ENCODE data around the gene NUCB2.
"Not testable (repeated sequence)": the region's sequence is repeated elsewhere in the genome, so short reads cannot be mapped to it uniquely, and the experiment has no call there.

NUCB2 gene

DNA sequence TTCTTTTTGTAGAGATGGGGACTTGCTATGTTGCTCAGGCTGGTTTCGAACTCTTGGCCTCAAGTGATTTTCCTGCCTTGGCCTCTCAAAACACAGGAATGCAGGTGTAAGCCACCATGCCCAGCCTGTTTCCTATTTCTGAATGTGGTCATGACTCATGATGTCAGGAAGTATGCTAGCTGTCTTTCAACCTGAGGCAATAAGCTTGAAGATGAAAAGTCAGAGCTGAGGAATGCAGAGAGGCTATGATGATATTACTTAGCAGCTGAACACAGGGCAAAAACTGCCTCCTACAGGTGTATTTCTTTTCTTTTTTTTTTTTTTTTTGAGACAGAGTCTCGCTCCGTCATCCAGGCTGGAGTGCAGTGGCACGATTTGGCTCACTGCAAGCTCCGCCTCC lies 9.0 kb upstream of the NUCB2 start:
- in situ Hi-C loops (cut with HindIII; ENCODE audit: low sequenced_read_pairs), result no loop called here

DNA sequence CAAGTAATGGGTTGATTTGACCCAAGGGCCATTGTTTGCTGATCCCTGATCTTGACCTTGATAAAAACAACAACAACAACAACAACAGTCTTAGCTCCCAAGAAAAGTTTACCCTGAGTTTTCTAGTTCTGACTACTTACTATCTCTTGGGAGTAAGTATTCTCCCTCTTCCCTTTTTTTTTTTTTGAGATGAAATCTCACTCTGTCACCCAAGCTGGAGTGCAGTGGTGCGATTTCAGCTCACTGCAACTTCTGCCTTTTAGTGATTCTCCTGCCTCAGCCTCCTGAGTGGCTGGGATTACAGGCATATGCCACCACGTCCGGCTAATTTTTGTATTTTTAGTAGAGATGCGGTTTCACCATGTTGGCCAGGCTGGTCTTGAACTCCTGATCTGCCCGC lies 8.0 kb upstream of the NUCB2 start:
- in situ Hi-C loops (cut with HindIII; ENCODE audit: low sequenced_read_pairs), result not testable (repeated sequence)

DNA sequence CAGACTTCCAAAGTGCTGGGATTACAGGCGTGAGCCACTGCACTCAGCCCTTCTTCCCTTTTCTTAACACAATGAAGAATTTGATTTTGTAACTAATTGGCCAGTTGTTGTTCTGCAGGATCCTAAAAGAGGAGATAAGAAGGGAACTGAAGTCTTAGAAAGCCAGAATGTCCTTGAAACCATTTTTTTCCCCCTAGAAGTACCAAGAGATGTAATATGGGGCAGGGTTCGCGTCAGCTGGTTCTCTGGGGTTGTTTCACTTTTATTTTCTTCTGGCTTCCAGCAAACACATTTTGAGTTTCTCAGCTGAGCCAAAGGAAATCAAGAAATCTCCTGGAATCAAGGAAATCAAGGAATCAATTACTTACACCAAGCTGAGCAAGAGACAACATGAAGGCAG lies 7.6 kb upstream of the NUCB2 start:
- in situ Hi-C loops (cut with HindIII; ENCODE audit: low sequenced_read_pairs), result no loop called here

DNA sequence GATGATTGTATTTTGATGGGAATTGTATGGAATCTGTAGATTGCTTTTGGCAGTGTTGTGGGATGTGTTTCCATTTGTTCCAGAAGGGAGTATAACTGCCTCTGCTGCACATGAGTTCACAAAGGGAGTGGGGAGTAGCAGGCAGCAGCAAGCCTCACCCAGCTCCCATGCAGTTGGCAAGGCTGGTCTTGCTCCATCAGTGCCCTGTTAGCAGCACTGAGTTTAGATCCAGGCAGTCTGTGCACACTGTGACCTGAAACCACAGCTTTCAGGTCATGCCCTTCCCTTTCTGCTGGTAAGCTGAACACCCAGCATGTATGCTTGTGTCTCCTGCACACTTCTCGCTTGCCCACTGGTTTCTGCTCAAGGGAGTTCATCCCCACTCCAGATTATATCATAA lies 3.7 kb upstream of the NUCB2 start:
- in situ Hi-C loops (cut with HindIII; ENCODE audit: low sequenced_read_pairs), result no loop called here

DNA sequence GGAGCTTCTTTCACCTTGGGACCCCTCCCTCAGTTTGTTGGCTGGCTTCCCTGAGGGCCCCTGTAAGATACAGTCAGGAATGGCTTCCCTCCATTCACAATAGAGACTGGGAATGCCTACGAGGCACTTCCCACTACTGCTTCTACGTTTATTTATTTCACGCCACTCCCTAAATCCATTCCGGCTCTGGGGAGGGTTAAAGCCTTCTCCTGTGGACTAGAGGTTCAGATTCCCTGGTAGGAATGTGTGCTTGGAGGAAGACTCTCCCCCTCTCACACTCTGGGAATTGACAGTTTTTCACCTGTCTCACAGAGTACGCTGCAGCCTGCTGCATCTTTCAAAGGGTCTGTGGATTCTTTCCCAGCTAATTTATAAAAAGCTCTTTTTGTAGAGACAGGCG lies 3.3 kb upstream of the NUCB2 start:
- in situ Hi-C loops (cut with HindIII; ENCODE audit: low sequenced_read_pairs), result no loop called here

DNA sequence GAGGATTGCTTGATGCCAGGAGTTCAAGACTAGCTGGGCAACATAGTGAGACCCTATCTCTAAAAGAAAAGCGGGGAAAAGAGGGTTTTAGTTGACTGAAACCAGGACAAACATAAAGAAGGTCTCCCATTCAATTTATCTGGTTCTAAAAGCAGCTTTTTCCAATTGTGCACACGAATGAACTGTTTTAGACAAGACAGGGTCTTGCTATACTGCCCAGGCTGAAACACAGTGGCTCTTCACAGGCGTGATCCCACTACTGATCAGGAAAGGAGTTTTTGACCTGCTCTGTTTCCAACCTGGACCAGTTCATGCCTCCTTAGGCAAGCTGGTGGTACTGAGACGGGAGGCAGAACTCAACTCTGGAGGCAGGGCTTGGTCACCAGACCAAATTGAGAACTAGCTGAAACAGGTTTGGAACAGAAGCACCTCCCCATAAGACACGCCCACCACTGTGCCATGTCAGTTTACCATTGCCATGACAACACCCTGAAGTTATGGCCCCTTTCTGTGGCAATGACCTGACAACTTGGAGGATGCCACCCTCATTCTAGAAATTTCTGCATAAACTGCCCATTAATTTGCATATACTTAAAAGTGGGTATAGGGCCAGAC lies 2.8 kb upstream of the NUCB2 start:
- in situ Hi-C loops (cut with HindIII; ENCODE audit: low sequenced_read_pairs), result no loop called here

DNA sequence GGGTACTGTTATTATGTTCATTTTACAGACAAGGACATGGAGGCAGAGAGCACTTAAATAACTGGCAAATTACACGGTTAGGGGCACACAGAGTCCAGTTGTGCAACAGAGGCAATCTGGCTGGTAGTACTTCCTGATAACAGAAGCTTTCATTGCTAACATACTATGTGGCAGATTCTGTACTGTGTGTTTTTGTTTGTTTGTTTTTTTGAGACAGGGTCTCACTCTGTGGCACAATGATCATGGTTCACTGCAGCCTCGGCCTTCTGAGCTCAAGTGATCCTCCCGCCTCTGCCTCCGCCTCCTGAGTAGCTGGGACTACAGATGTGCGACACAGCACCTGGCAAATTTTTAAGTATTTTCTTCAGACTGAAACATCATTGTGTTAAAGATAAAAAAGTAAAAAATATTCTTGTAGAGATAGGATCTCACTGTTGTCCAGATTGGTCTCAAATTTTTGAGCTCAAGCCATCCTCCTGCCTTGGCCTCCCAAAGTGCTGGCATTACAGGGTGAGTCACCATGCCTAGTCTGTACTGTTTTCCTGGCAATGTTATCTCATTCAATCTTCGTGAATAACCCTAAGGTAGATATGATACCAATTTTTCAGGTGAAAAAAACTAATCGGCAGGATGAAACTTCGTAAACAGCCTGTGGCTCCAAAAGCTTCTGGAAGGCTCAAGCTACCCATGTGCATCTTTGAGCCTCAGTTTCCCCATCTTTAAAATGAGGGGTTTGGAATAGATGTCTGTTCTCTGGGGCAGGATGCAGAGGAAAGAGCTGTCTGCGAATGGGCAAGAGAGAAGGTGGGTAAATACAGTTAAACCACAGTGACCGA lies 921 bp upstream of the NUCB2 start:
- in situ Hi-C loops (cut with HindIII; ENCODE audit: low sequenced_read_pairs), result no loop called here

DNA sequence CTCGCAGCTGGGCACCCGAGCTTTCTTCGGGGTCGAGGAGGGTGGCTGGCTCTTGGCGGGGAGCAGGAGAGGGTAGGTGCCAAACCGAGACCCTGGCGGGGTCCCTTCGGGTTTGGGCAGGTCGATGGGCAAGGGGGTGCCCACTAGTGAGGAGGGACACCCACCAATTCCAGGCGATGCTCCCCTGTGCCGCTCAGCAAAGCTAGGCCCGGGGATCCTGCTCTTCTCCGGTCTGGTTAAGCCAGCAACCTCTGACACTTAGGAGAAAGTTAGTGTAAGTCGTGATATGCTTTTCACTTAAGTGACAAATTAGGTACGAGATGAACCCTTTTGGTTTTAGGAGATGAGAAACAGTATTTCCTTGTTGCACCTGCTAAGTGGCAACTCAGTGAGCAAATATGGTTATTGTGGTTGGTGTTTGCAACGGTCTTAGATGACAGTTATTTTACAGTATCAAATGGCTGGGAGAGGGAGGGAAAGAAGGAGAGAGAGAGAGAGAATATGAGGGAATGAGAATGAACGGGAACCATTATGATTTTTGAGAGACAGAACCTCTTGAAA lies 565 bp downstream of the NUCB2 start:
- in situ Hi-C loops (cut with HindIII; ENCODE audit: low sequenced_read_pairs), result no loop called here

DNA sequence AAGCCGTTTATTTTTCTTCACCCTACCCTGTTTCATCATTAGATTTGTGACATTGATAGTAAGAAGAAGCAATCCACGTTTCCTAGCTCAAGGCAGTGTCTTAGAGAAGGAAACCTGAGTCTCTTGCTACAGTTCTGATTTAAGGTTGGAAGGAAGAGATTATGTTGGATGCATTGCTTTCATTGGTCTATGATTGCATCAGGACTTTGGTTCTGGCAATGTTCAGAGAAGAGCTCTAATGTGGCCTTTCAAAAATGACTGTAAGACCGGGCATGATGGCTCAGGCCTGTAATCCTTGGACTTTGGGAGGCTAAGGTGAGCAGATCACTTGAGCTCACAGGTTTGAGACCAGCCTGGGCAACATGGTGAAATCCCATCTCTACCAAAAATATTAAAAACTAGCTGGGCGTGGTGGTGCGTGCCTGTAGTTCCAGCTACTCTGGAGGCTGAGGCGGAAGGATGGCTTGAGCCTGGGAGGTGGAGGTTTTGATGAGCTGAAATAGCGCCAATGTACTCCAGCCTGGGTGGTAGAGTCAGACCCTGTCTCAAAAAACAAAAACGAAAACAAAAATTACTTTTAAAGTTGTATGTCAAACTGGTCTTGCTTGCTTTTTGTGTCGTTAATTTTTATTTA lies 4.1 kb downstream of the NUCB2 start:
- in situ Hi-C loops (cut with HindIII; ENCODE audit: low sequenced_read_pairs), result no loop called here

DNA sequence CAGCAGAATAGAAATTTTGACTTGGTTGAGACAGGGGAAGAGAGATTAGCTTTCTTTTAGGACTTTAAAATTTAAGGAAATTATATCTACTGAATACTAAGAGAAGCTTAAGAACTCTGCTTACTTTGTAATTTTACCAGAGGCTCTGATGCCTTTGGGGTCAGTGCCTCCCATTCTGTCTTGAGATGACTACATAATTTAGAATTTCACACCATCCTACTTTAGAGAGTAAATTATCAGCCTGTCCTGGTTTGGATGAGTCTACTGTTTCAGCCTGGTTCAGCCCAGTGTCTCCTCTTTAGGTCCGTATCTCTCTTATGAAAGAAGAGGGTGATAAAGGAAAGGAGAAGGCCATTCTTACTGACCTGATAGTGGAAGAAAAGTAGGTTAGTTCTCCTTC lies 9.8 kb downstream of the NUCB2 start:
- in situ Hi-C loops (cut with HindIII; ENCODE audit: low sequenced_read_pairs), result no loop called here

DNA sequence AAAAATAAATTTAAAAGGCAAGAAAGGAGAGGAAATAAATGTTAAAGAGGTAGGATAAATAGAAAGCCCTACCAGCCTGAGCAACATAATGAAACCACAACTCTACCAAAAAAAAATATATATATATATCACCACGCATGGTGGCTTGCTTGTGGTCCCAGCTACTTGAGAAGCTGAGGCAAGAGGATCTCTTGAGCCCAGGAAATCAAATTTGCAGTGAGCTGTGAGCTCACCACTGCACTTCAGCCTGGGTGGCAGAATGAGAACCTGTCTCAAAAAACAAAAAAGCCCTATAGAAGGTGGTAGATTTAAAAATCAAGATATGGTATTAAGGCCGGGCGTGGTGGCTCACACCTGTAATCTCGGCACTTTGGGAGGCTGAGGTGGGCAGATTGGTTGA lies 10.5 kb downstream of the NUCB2 start:
- in situ Hi-C loops (cut with HindIII; ENCODE audit: low sequenced_read_pairs), result no loop called here

DNA sequence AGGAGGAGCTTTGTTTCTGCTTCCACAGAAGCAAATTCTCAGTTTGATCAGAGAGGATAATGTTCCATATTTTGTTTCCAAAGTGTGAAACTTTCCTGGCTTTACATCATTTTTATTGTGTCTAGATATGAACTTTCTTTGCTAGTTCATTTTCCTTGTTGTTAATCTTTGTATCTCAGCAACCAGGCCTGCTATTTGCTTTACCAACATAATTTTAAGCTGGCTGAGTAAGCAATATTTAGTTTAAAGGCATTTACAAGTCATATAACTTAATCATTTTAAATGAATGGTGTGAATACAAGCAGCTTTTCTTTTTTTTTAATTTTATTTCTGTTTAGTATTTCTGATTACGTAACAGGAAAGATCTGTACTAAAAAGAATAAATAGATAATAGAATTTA lies 15.2 kb downstream of the NUCB2 start:
- in situ Hi-C loops (cut with HindIII; ENCODE audit: low sequenced_read_pairs), result no loop called here

DNA sequence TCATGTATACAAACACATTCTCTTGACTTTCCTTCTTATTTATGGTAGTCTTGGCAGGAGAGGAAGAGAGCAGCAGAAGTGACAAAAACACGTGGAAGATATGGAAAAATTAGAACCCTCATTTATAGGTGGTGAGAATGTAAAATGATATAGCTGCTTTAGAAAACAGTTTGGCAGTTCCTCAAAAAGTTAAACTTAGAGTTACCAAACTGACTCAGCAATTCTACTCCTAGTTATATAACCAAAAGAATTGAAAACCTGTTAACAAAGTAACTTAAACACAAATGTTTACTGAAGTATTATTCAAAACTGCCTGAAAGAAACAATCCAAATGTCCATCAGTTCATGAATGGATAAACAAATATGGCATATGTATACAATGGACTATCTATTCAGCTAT lies 16.8 kb downstream of the NUCB2 start:
- in situ Hi-C loops (cut with HindIII; ENCODE audit: low sequenced_read_pairs), result no loop called here

DNA sequence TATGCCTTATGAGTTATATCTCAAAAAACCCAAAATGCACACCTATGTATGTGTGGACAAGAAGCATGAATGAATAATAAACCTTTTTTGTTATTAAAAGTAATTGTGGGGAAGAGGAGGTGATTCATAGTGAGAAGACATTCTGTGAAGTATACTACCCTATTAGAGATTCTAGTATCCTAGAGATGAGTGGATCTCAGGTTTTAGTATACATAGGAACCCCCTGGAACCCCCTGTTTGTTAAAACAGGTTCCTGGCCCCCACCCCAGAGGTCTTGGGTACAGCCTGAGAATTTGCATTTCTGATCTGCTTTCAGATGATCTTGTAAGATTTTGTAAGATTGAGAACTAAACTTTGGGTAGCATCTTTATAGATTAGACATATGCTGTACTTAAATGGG lies 17.5 kb downstream of the NUCB2 start:
- in situ Hi-C loops (cut with HindIII; ENCODE audit: low sequenced_read_pairs), result no loop called here

DNA sequence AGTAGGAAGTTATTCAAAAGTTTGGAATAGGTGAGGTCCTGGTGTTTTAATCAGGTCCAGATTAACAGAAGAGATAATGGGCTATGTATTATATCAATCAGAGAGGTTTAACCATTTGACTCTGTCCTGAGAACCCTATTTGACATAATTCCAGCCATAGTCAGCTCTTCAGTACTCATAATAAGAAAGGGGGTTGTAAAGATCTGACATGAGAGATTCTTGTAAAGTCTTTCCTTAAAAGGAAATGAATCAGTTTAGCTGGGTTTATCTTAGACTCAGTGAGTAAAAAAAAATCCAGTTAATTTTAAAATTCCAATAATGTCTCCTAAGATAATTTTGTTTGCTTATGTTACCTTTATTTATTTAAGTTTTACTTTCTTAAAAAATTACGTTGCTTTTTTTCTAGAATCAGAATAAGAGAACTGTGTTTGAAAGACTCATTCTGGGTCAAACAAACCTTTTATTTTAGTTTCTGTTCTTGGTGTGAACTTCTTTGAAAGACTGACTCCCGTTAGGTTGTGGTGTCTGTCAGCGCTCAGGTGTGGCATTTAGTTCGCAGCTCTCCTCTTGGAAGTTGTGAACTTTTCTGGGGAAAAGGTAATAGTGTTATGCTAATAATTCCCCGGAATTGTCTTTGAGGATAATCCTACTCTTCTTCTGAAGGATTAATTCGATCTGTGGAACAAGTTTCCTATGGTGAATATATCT lies 20.5 kb downstream of the NUCB2 start:
- in situ Hi-C loops (cut with HindIII; ENCODE audit: low sequenced_read_pairs), result no loop called here

DNA sequence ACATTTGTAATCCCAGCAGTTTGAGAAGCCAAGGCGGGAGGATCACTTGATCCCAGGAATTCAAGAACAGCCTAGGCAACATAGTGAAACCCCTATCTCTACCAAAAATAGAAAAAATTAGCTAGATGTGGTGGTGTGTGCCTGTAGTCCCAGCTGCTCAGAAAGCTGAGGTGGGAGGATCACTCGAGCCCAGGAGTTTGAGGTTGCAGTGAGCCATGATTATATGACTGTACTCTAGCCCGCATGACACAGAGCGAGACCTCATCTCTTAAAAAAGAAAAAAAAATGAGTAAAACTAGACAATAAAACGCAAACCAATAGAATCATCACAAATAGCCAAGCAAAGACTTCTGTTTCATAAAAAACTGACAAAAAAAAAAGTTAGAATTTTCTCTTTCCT lies 21.8 kb downstream of the NUCB2 start:
- in situ Hi-C loops (cut with HindIII; ENCODE audit: low sequenced_read_pairs), result no loop called here

DNA sequence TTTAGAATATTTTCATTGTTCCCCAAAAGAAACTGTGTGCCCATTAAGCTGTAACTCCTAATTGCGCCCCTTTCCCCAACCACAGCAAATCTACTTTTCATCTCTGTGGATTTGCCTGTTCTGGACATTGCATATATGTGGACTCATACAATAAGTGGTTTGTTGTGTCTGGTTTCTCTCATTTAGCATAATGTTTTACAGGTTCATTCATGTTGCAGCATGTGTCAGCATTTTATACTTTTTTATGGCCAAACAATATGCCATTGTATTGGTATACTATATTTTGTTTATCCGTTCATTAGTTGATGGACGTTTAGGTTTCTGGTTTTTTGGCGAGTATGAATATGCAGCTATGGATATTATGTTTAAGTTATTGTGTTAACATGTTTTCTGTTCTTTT lies 23.8 kb downstream of the NUCB2 start:
- in situ Hi-C loops (cut with HindIII; ENCODE audit: low sequenced_read_pairs), result no loop called here

DNA sequence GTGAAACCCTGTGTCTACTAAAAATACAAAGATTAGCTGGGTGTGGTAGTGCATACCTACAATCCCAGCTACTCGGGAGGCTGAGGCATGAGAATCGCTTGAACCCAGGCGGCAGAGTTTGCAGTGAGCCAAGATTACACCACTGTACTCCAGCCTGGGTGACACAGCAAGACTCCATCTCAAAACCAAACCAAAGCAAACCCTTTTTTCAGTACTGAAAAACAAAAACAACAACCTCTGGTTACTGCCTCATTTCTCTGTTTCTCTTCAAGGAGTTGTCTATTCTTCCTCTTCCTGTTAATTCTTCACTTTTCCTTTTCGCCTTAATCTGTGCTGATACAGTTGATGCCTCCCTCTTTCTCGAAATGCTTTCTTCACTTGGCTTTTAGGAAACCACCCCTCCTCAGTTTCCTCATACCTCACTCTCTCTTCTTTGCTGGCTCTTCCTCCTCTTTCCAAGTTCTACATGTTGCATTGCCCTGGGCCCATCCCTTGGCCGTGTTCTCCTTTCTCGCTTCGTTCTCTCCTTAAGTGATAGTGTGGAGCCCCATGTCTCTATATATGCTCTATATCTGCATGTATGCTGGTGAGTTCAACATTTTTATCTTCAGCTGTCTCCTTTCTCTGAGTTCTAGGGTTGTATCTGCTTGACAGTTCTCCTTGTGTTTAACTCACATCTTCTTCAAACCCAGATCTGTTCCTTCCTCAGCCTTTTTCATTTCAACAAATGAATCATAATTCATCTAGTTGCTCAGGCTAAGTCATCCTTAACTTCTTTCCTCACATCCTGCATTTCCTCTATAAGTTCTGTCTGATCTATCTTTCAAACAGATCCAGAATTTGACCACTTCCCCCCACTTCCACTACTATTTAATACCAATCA lies 37.1 kb downstream of the NUCB2 start:
- in situ Hi-C loops (cut with HindIII; ENCODE audit: low sequenced_read_pairs), result no loop called here

DNA sequence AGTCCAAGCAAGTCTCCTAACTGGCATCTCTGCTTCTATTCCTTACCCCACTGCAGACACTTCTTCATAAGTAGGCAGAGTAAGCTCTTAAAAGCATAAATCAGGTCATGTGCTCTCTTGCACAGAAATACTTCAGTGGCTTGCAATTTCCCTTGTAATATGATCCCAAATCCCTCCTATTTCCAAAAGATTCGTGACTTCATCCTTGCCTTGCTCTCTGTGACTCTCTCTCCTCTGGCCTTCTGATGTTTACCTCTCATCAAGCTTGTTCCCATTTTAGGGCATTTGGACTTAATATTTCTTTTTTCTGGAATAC lies 37.7 kb downstream of the NUCB2 start:
- in situ Hi-C loops (cut with HindIII; ENCODE audit: low sequenced_read_pairs), result no loop called here

DNA sequence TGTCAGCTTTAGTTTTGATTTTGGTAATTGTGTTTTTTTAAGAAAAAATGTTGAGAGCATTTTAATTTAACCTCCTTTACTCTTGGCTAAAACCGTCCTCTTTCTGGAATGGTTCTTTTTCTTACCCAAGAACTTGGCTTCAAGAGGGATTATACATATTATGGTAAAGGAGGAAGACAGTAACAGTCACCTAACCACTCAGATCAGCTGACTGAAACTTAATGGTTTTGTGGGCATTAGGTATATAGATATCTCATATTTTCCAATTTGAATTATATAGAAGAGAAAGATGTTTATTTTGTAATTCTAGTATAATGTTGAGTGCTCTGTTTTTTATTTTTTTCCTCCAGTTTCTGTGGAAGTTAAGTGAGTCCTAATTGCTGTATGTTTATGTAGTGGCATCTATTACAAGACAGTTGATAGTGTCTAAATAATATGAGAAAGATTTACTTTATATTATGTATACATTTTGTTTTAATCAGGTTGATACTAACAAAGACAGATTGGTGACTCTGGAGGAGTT lies 38.4 kb downstream of the NUCB2 start:
- in situ Hi-C loops (cut with HindIII; ENCODE audit: low sequenced_read_pairs), result no loop called here
